HFFc6 (cell line): ENCODE measurements around the gene DOC2A. TPM values are rescaled to one million over a fixed set of nuclear protein-coding genes. Genes with fewer than 3 reads are reported as not detected.

Source experiments
- DNase-seq: peaks from one replicate; pipeline ENCODE4 v3.0.0-alpha.2; 2018
- H3K27ac Mint-ChIP-seq: 2 replicates; pipeline ENCODE4 v1.8.0; 2020; ENCODE audit warnings: mild to moderate bottlenecking, mixed read lengths
- H3K27me3 Mint-ChIP-seq: 2 replicates; pipeline ENCODE4 v1.8.0; 2021; ENCODE audit warnings: mild to moderate bottlenecking, moderate library complexity, mixed read lengths; ENCODE audit not compliant: insufficient read depth
- H3K36me3 Mint-ChIP-seq: 2 replicates; pipeline ENCODE4 v1.8.0; 2021; ENCODE audit warnings: low read depth, mixed read lengths
- H3K4me1 Mint-ChIP-seq: 2 replicates; pipeline ENCODE4 v1.8.0; 2020; ENCODE audit warnings: low read depth, mixed read lengths
- H3K4me3 Mint-ChIP-seq: 2 replicates; pipeline ENCODE4 v1.8.0; 2020; ENCODE audit warnings: mild to moderate bottlenecking, moderate library complexity, mixed read lengths
- H3K9me3 Mint-ChIP-seq: 2 replicates; pipeline ENCODE4 v1.8.0; 2020; ENCODE audit warnings: mild to moderate bottlenecking, mixed read lengths
- CTCF ChIP-seq: fragments of 200-600 bp; sonication (generic); IDR thresholded peaks from 2 replicates; pipeline ENCODE4 v1.5.0; 2021; ENCODE audit warnings: antibody characterized with exemption, mild to moderate bottlenecking
- total RNA-seq, 6 experiments: library from RNA; stranded (reverse); fragmentation: NEBNext Ultra II Directional; extraction: Animal tissue kit (Norgen Biotek cat#: 25700); gene quantifications; 2 replicates in 1 of 6; 3 replicates in 5 of 6; pipeline ENCODE4 v1.2.3, GENCODE V29; 2021

The DOC2A gene
- total RNA-seq, 6 experiments from 2014 or later: 0.19 to 0.30 TPM; not detected in 4

GRCh38 chr16:29990034-29990433, 20.8 kb downstream of the DOC2A start:
- H3K9me3 Mint-ChIP-seq: no peaks in the 10 kb centered on the region

GRCh38 chr16:29989111-29989858, 21.5 kb downstream of the DOC2A start:
- no peak for TF ChIP-seq CTCF
- no peaks in the 10 kb centered on the region for H3K9me3 Mint-ChIP-seq
- H3K4me3 Mint-ChIP-seq: no peak overlapping the region
- H3K4me1 Mint-ChIP-seq: peaks cover 14% of the 10 kb centered on the region
- H3K36me3 Mint-ChIP-seq: peaks cover 27% of the 10 kb centered on the region
- 0 out of 2 replicates have a peak overlapping the region, but pooled peaks have one; percentile 2 for H3K27ac Mint-ChIP-seq
- H3K27me3 Mint-ChIP-seq: no peaks in the 10 kb centered on the region; the same call in none of the 2 replicates
- DNase-seq: no peak

More at GRCh38 chr16:29990034-29990433, 20.8 kb downstream of the DOC2A start:
- no peak for TF ChIP-seq CTCF
- H3K27ac Mint-ChIP-seq: no peak overlapping the region
- H3K4me1 Mint-ChIP-seq: peaks cover 22% of the 10 kb centered on the region
- DNase-seq: no peak
- peaks cover 24% of the 10 kb centered on the region for H3K36me3 Mint-ChIP-seq
- H3K27me3 Mint-ChIP-seq: no peaks in the 10 kb centered on the region; the same call in none of the 2 replicates
- no peak overlapping the region for H3K4me3 Mint-ChIP-seq

- peaks cover 34% of the 10 kb centered on the region for H3K36me3 Mint-ChIP-seq
- 0 out of 2 replicates have a peak overlapping the region, but pooled peaks have one; percentile 2 for H3K27ac Mint-ChIP-seq
- H3K9me3 Mint-ChIP-seq: no peaks in the 10 kb centered on the region
- peaks cover 11% of the 10 kb centered on the region for H3K4me1 Mint-ChIP-seq
- H3K27me3 Mint-ChIP-seq: no peaks in the 10 kb centered on the region; the same call in none of the 2 replicates
- no peak for DNase-seq
- H3K4me3 Mint-ChIP-seq: no peak overlapping the region
- TF ChIP-seq CTCF: no peak
Observed at GRCh38 chr16:29988346-29989075, 22.3 kb downstream of the DOC2A start.

- H3K4me1 Mint-ChIP-seq: peaks cover 12% of the 10 kb centered on the region
- H3K36me3 Mint-ChIP-seq: peaks cover 33% of the 10 kb centered on the region
- H3K27ac Mint-ChIP-seq: no peak overlapping the region
- no peak overlapping the region for H3K4me3 Mint-ChIP-seq
- no peak for TF ChIP-seq CTCF
- H3K9me3 Mint-ChIP-seq: no peaks in the 10 kb centered on the region
- DNase-seq: no peak
- no peaks in the 10 kb centered on the region; the same call in 1 of the 2 replicates for H3K27me3 Mint-ChIP-seq
Observed at GRCh38 chr16:29987371-29988085, 23.3 kb downstream of the DOC2A start.

- Mint-ChIP-seq H3K27me3 (no peaks in the 10 kb centered on the region; the same call in 1 of the 2 replicates), H3K4me1 (peaks cover 7% of the 10 kb centered on the region), H3K9me3 (no peaks in the 10 kb centered on the region), H3K27ac (no peak overlapping the region), H3K4me3 (no peak overlapping the region), H3K36me3 (peaks cover 27% of the 10 kb centered on the region)
- TF ChIP-seq CTCF: no peak
- no peak for DNase-seq
Observed at GRCh38 chr16:29986931-29987330, 23.9 kb downstream of the DOC2A start.
